Stomach (tissue), 9 donors: ENCODE results near the gene LRRFIP1. TPM values are rescaled to one million over a fixed set of nuclear protein-coding genes. Genes with fewer than 3 reads are reported as not detected.
"Not testable (repeated sequence)": the region's sequence is repeated elsewhere in the genome, so short reads cannot be mapped to it uniquely, and the experiment has no call there.

Experiments used
- DNase-seq, 2 donors: peaks; one replicate each; pipeline versions ENCODE4 v3.0.0 to v3.0.0-alpha.2; 2013 to 2019
- H3K27ac ChIP-seq, 5 donors: fragments of 200-600 bp in 4 of 5; sonication (generic) in 4 of 5; one replicate each; pipeline ENCODE4 v1.5.1; 2013 to 2019; ENCODE audit warnings: mild to moderate bottlenecking in 1 of 5, moderate library complexity in 1 of 5
- H3K27me3 ChIP-seq, 3 donors: fragments of 200-600 bp; sonication (generic); one replicate each; pipeline ENCODE4 v1.5.1; 2017 to 2019; ENCODE audit warnings: mixed run types in 1 of 3
- H3K36me3 ChIP-seq, 4 donors: fragments of 200-600 bp; sonication (generic); 1 replicate in 3 of 4; 2 replicates in 1 of 4; pipeline ENCODE4 v1.5.1; 2016 to 2019
- H3K4me1 ChIP-seq, 4 donors: fragments of 200-600 bp; sonication (generic); one replicate each; pipeline ENCODE4 v1.5.1; 2016 to 2019
- H3K4me3 ChIP-seq, 4 donors: fragments of 200-600 bp; sonication (generic) in 3 of 4; one replicate each; pipeline ENCODE4 v1.5.1; 2016 to 2019; ENCODE audit warnings: mild to moderate bottlenecking in 1 of 4
- H3K9me3 ChIP-seq, 4 donors: fragments of 200-600 bp; sonication (generic); one replicate each; pipeline ENCODE4 v1.5.1; 2016 to 2019
- CTCF ChIP-seq, 7 experiments: fragments of 450-650 bp in 4 of 7; fragments of 200-600 bp in 3 of 7; sonication (generic) in 3 of 7; IDR thresholded peaks; one replicate each; pipeline ENCODE4 v1.5.1; 2016 to 2019; ENCODE audit warnings: antibody characterized with exemption in 7 of 7, control low read depth in 2 of 7, mild to moderate bottlenecking in 1 of 7
- EP300 ChIP-seq: sonication (generic); formaldehyde crosslinking; IDR thresholded peaks from one replicate; pipeline ENCODE4 v1.6.1; 2017; ENCODE audit warnings: antibody characterized with exemption
- POLR2A ChIP-seq, 4 donors: fragments of 450-650 bp; IDR thresholded peaks; one replicate each; pipeline ENCODE4 v1.6.1; 2016; ENCODE audit warnings: antibody characterized with exemption in 4 of 4, control low read depth in 2 of 4, mild to moderate bottlenecking in 1 of 4, moderate library complexity in 1 of 4
- POLR2AphosphoS5 ChIP-seq, 3 donors: sonication (generic); formaldehyde crosslinking; IDR thresholded peaks; one replicate each; pipeline ENCODE4 v1.6.1; 2016; ENCODE audit warnings: antibody characterized with exemption in 3 of 3
- WGBS, 5 donors: extraction: QIAGEN DNeasy Blood & Tissue Kit in 3 of 5; methylation state at CpG; one replicate each; pipeline versions ENCODE4 v1.1.5 to v1.1.7; 2013 to 2018; 5-methylcytosine and 5-hydroxymethylcytosine counted together
- intact Hi-C: fragments of 100-400 bp; cut with DNase I; formaldehyde crosslinking; loops from one replicate; pipeline ENCODE4 v1.15.1; 2023; ENCODE audit warnings: low total_unique reads
- polyA plus RNA-seq, 3 donors: library from polyadenylated mRNA; stranded (reverse); fragments of 200-250 nt; gene quantifications; one replicate each; pipeline ENCODE4 v1.2.3, GENCODE V29; 2013
- total RNA-seq, 5 donors: library from RNA; depleted of rRNA; stranded (reverse); fragments of >200 nt; gene quantifications; one replicate each; pipeline versions ENCODE4 v1.1.0 to v1.2.3, GENCODE V29; 2014 to 2016
- donor health status: healthy with polysubstance abuse.
- donor health status: Bipolar disorder and iron deficiency.
- donor health status: healthy.

The LRRFIP1 gene
- total and polyA plus RNA-seq, 8 donors, result 31.6 to 201 (median 130) TPM

GRCh38 chr2:237758185-237758584 lies 130.8 kb downstream of the LRRFIP1 start:
- TF ChIP-seq POLR2A (IDR thresholded peaks at IDR 0.05) (no peak), EP300 (no peak), CTCF (IDR thresholded peaks at IDR 0.05) (no peak), POLR2AphosphoS5 (IDR thresholded peaks at IDR 0.05) (no peak)

GRCh38 chr2:237759176-237759575 lies 131.8 kb downstream of the LRRFIP1 start:
- no peaks in the 10 kb centered on the region for H3K27me3 ChIP-seq
- no peaks in the 10 kb centered on the region for H3K9me3 ChIP-seq
- H3K36me3 ChIP-seq, result peaks cover 48 to 100% (median 98%) of the 10 kb centered on the region in 4 donors
- H3K27ac ChIP-seq, result no peak overlapping the region
- 81 to 90% (median 89%) methylated on average over 10 of the region's 10 CpGs for WGBS, 5 donors
- peaks cover 0 to 15% (median 6%) of the 10 kb centered on the region in 4 donors for H3K4me1 ChIP-seq
- intact Hi-C loops, result no loop called here
- H3K4me3 ChIP-seq, result no peak overlapping the region
- DNase-seq, result no peak
- TF ChIP-seq CTCF (IDR thresholded peaks at IDR 0.05) (no peak), EP300 (no peak), POLR2AphosphoS5 (IDR thresholded peaks at IDR 0.05) (no peak), POLR2A (IDR thresholded peaks at IDR 0.05) (no peak)

More at GRCh38 chr2:237758185-237758584, 130.8 kb downstream of the LRRFIP1 start:
- peaks cover 0 to 10% (median 3%) of the 10 kb centered on the region in 4 donors for H3K4me1 ChIP-seq
- WGBS, 5 donors, result 93 to 97% (median 96%) methylated on average over 10 of the region's 10 CpGs
- H3K27me3 ChIP-seq, result no peaks in the 10 kb centered on the region
- no peak overlapping the region for H3K4me3 ChIP-seq
- intact Hi-C loops, result no loop called here
- H3K27ac ChIP-seq, result no peak overlapping the region
- H3K9me3 ChIP-seq, result no peaks in the 10 kb centered on the region
- DNase-seq, result no peak
- peaks cover 58 to 100% (median 99%) of the 10 kb centered on the region in 4 donors for H3K36me3 ChIP-seq

- intact Hi-C loops, result no loop called here
- no peaks in the 10 kb centered on the region for H3K9me3 ChIP-seq
- 76 to 88% (median 82%) methylated on average over 22 to 23 of the region's 23 CpGs for WGBS, 5 donors
- no peaks in the 10 kb centered on the region for H3K27me3 ChIP-seq
- TF ChIP-seq EP300 (no peak), POLR2A (IDR thresholded peaks at IDR 0.05) (no peak), POLR2AphosphoS5 (IDR thresholded peaks at IDR 0.05) (no peak), CTCF (IDR thresholded peaks at IDR 0.05) (no peak)
- peaks cover 32 to 89% (median 86%) of the 10 kb centered on the region in 4 donors for H3K36me3 ChIP-seq
- no peak for DNase-seq
- peaks cover 0 to 17% (median 8%) of the 10 kb centered on the region in 4 donors for H3K4me1 ChIP-seq
- H3K27ac ChIP-seq, result no peak overlapping the region
- no peak overlapping the region for H3K4me3 ChIP-seq
Measured at GRCh38 chr2:237760506-237761502, 133.4 kb downstream of the LRRFIP1 start.

GRCh38 chr2:237762291-237763182 lies 135.2 kb downstream of the LRRFIP1 start:
- DNase-seq, H3K27me3 ChIP-seq, H3K9me3 ChIP-seq, H3K27ac ChIP-seq, H3K4me3 ChIP-seq, intact Hi-C loops: not testable (repeated sequence)
- peaks cover 19 to 85% (median 81%) of the 10 kb centered on the region in 4 donors for H3K36me3 ChIP-seq
- 90 to 96% (median 92%) methylated on average over 9 of the region's 9 CpGs for WGBS, 5 donors
- peaks cover 0 to 25% (median 8%) of the 10 kb centered on the region in 4 donors for H3K4me1 ChIP-seq
